LNCAP (cell line): ENCODE measurements around the gene CDK5R1.

ENCODE experiments used
- CTCF ChIP-seq: fragments of 450-650 bp; IDR thresholded peaks from 2 replicates; pipeline ENCODE4 v1.5.1; 2017; ENCODE audit warnings: mild to moderate bottlenecking

Gene CDK5R1

GRCh38 chr17:32516450-32516849 is 29.7 kb downstream of the CDK5R1 start:
- TF ChIP-seq CTCF: no peak

GRCh38 chr17:32516940-32517701 is 30.3 kb downstream of the CDK5R1 start:
- TF ChIP-seq CTCF: no peak

GRCh38 chr17:32517982-32518381 is 31.2 kb downstream of the CDK5R1 start:
- no peak for TF ChIP-seq CTCF

- no peak for TF ChIP-seq CTCF
Observed at GRCh38 chr17:32518646-32519227, 31.9 kb downstream of the CDK5R1 start.

GRCh38 chr17:32519228-32520103 is 32.7 kb downstream of the CDK5R1 start:
- no peak for TF ChIP-seq CTCF

- TF ChIP-seq CTCF: no peak
Observed at GRCh38 chr17:32520104-32520701, 33.4 kb downstream of the CDK5R1 start.

GRCh38 chr17:32520737-32521404 is 34.1 kb downstream of the CDK5R1 start:
- no peak for TF ChIP-seq CTCF
